HG02571 (cell line): ENCODE measurements around the gene ZNF618.

Experiments used
- ATAC-seq: cut with Tn5 transposase; IDR thresholded peaks from one replicate; pipeline ENCODE4 v1.9.1; 2021; ENCODE audit warnings: mild to moderate bottlenecking, moderate library complexity; ENCODE audit not compliant: unreplicated experiment

Gene ZNF618

DNA sequence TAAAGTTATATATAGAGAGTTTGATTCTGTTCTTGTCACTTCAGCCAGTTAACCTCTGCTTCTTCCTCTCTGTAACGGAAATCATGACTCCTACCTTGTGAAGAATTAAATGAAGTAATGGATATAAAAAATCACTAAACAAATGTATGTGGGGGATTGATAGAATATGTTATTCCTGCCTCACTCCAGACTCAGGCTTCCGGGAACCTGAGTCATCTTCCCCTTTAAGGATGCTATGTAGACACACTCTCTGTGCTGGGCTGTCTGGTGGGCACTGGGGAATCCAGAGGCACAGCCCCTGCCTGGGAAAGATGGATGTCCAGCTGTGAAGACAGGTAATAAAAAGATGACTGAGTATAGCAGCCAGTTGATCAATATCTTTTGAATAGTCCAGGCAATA, 77.4 kb downstream of the ZNF618 start:
- ATAC-seq, result no peak

DNA sequence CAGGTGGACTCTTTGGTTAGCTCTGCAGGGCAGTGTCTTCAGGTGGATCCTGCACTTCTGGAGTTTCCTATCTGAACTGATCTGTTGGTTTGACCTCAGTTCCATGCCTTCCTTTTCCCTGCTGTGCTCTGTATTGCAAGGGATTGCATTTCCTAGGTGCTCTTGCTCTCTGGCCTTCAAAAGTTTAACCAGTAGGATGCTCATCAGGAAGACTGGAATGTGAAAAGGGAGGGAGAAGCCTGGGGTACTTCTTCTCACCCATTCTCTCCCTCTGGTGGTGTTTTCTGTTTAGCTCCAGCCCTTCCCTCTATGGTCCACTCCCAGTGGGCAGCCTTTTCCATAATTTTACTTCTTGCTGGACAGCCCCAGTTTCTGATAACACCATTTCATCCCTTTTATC, 78.5 kb downstream of the ZNF618 start:
- ATAC-seq, result no peak

- no peak for ATAC-seq
Observed at GRCh38 chr9:113955076-113955752, 79.1 kb downstream of the ZNF618 start.

DNA sequence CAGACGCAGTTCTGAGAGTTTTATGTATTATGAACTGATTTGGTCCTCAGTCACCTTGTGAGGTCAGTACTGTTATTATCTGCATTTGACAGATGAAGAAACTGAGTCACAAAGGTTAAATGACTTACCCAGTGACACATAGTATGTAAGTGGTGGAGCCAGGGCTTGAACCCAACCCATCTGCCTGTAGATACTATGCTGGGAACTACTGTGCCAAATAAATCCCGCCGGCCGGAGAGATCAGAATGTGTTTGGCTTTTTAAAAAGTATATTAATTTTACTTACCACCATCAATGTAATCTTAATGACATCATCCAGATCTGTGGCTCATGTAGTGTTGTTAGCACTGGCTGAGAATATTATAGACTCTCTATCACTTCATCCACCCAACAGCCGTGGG, 80.8 kb downstream of the ZNF618 start:
- ATAC-seq, result no peak

DNA sequence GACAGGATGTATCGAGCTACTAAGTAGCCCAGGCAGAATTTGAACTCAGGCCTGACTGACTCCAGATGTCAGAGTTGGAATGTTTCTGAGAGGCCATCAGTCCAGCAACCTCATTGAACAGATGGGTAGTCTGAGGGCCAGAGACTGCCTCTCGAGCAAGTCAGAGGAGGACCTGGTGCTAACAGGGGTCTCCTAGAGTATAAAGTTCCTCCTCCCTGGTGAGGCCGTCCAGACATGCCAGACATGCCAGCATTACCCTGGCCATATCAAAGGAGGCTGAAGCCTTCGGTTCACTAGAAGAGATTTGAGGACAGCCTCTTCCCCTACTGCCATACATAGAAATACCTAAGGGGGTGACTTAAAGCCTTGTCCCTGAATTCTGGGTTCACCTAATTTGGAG, 81.2 kb downstream of the ZNF618 start:
- no peak for ATAC-seq

GRCh38 chr9:113957821-113958341, 81.8 kb downstream of the ZNF618 start:
- no peak for ATAC-seq

GRCh38 chr9:113958556-113958955, 82.4 kb downstream of the ZNF618 start:
- no peak for ATAC-seq

DNA sequence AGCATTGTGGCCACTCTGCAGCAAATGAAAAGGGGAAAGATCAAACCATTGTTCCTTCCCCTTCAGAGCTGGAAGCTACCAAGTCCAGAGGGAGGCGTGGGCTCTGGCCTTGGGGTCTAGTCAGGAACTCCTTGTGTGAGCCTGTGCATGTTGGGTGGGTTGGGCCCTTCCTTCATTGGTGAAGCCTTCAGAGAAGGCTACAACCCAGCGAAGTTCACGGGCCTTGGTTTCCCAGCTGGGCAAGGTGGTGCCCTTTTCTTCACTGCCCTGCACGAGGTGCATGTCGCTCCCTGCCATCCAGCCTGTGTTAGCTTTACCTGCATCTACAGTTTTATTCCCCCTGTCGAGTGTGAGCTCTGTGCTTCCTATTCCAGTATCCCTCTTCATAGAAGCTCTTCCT, 84.7 kb downstream of the ZNF618 start:
- no peak for ATAC-seq

DNA sequence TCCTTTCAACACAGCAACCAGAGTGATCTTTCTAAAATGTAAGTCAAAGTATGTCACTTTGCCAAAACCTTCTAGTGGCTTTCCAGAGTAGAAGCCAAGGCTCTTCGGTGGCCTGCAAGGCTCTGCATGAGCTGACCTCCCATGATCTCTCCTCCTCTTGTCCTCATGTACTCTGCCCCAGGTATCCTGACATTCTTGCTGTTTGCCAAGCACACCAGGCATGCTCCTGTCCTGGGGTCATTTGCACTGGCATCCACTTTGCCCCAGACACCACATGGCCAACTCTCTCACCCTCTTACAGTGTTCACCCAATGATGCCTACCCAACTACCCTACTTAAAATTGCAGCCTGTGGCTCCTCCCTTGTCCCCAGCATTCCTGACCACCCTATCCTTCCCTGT, 86.3 kb downstream of the ZNF618 start:
- no peak for ATAC-seq

- no peak for ATAC-seq
Observed at GRCh38 chr9:113963017-113963620, 87.0 kb downstream of the ZNF618 start.

DNA sequence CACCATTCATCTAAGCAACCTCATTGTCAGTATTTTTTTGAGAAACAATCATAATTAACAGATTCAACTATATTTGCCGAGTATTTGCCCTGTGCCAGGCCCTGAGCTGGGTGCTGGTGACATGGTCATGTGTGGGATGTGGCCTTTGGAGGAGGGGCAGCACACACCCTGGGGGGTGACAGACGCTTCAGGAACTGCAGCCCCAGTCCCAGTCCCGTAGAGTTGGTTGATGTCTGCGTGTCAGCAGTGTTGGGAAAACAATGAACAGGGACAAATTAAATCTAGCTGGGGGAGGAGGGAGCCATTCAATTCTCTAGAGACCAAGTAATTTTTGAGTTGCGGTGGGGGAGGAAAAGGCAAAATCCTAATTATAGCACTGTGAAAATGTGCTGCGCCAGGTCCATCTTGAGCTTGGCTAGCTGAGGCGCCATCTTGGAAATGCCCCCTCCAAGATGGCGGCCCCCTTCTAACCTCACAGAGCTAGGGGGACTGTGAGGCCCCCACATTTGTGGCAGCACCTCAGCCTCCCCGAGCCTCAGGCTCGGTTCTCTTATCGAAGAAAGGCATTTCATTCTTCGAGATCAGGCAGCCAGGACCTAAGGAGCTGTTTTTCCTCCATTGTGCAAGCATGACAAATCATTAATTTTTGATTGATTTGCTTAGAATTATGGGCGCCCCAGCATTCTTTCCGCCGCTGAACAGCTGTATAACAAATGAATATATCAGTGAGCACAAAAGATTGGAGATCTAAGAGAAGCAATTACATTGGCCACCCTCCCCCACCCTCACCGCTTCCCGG, 87.8 kb downstream of the ZNF618 start:
- ATAC-seq, result no peak

- no peak for ATAC-seq
Observed at GRCh38 chr9:113964495-113965170, 88.5 kb downstream of the ZNF618 start.

DNA sequence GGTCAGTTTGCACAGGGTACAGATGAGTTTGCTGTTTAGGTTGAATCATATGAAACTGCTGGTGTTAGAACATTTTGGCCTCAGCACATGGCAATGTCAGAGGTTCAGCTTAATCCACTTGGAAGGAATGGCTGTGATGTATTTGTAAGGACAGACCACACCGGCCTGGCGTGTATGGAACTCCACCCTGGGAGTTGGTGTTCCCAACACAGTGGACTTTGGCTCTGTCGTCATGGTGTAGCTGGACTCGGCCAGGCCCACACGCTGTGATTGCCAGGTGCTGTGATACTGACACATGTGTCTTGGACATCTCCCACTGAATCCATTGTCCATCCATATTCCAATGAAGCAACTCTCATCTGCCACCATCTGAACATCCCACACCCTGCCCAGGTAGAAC, 90.3 kb downstream of the ZNF618 start:
- ATAC-seq, result no peak

DNA sequence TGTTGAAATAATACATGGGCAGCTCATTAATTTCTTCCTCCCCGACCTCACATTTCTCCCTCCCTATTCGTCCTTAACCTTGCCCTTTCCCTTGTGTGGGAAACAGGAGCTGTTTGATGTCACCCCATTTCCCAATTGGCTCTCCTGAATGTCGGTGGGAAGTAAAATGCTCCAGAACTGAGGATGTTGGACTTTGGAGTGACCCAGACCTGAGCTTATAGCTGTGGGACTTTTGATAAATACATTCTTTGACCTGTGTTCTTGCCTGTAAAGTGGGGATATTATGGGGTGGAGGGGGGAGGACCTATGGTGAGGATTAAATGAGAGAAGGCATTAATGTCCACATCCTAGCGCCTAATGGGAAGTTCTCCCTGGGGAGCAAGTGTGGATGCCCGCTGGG, 91.3 kb downstream of the ZNF618 start:
- no peak for ATAC-seq

DNA sequence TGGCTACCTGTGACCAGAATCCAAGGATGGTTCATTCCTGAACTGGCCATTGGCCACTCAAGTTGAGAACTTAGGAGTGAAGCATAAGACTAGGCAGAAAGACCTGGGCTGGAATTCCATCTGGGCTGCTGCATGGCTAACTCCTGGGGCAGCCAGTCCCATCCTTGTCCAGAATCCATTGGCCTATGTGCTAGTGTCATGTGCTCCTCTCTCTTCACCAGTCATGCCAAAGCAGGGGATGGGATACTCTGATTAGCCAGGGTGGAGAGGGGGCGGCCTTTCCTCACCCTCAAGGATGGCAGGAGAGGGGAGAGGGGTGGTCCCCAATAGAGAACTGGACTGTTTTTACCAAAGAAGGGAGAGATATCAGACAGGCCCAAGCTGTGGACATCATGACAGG, 93.2 kb downstream of the ZNF618 start:
- ATAC-seq, result no peak

DNA sequence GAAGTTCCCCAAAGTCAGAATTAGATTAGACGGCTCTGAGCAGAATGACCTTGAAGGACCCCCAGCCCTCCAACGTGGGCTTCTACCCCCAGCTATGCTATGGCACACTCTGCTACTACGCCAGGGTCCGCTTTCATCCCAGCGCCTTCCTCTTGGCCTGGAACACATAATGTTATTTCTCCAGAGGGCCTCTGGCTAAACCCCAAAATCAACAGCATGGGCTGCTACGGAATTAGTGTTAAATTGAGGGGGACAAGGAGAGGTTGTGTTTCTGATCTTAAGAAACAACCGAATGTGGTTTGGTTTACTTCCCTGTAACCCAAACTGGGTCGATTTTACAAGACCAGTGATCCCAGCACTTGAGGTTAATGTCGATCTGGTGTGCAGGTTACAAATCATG, 97.1 kb downstream of the ZNF618 start:
- ATAC-seq, result no peak

DNA sequence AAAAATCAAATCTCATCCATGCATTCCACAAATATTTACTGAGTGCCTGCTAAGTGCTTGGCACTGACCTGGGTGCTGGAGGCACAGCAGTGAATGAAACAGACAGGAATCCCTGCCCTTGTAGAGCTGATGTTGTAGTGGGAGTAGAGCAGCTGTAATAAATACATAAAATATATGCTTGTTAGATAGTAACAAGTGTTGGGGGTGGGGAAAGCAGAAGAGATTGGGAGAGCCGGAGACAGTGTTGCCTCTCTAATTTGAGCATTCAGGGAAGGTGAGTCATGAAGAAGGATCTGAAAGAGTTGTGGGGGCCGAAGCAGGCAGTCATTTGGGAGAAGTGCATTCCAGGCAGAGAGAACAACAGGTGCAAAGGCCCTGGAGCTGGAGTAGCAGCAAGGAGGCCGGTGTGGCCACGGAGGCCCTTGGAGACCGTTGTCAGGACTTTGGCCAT, 97.9 kb downstream of the ZNF618 start:
- no peak for ATAC-seq

GRCh38 chr9:113976915-113977314, 100.8 kb downstream of the ZNF618 start:
- no peak for ATAC-seq

- ATAC-seq, result no peak
Observed at GRCh38 chr9:113978725-113979342, 102.7 kb downstream of the ZNF618 start.

DNA sequence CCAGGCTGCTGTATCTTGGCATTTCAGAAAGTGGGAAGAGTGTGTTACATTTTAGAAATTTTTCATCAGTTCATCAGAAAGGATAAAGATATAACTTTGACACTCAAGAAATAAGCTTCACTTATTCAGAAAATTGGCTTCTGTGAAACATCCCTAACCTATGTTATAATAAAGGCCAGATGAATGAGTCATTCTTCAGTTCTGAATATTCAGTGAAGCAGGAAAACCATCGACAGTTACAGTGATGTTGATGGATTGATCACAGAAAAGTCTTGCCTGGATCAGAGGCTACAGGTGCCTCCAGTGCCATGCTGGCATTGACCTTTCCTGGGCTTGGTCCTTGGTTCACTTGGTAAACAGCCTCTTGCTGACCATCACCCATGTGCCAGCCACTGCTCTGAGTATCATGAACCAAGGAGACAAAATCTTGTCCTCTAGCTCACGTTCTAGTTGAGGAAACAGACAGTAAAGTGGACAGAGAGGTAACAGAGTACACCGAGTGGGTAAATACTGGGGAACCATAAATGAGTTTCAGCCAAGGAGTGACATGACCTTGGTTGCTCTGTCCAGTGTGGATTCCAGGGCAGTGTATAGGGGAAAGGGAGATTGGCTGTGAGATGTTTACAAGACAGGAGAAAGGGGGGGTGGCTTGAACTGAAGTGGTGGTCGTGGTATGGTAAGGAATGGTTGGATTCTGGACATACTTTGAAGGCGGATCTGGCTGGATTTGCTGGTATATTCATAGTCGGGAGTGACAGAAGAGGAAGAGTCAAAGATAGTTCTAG, 103.4 kb downstream of the ZNF618 start:
- ATAC-seq, result no peak
